ENCODE measurements around the gene VWA8.

VWA8 gene

GRCh38 chr13:41562541-41563178 is 398.2 kb downstream of the VWA8 start:
- no peaks in the 10 kb centered on the region for H3K9me3 ChIP-seq (ENCODE audit: control extremely low read depth in 1 of 5, control insufficient read depth in 4 of 5, insufficient read depth in 2 of 5, low read depth in 1 of 5, low read length in 4 of 5)
- peaks cover 0 to 7% (median 3%) of the 10 kb centered on the region in 4 experiments for H3K36me3 ChIP-seq (ENCODE audit: control insufficient read depth in 4 of 4, insufficient read depth in 4 of 4, low read length in 3 of 4)
- no peaks in the 10 kb centered on the region for H3K4me1 ChIP-seq (ENCODE audit: control extremely low read depth in 1 of 4, control insufficient read depth in 4 of 4, insufficient read depth in 4 of 4, low read length in 3 of 4)
- H3K4me3 ChIP-seq (ENCODE audit: control insufficient read depth in 1 of 7, extremely low read depth in 1 of 7, insufficient read depth in 4 of 7, low read depth in 2 of 7, low read length in 6 of 7) = no peak overlapping the region
- no peaks in the 10 kb centered on the region for H3K27me3 ChIP-seq (replicated peaks in 2 of 5; ENCODE audit: control insufficient read depth in 4 of 5, insufficient read depth in 5 of 5, low read length in 4 of 5)
- WGBS (ENCODE audit: insufficient coverage) = 98% methylated on average over 4 of the region's 6 CpGs
- ChIA-PET CTCF (no interaction called here), POLR2A (no interaction called here)
- DNase-seq = no peak
- no peak overlapping the region for H3K27ac ChIP-seq (ENCODE audit: insufficient read depth in 1 of 2, low read depth in 1 of 2, low read length in 2 of 2, poor library complexity in 1 of 2, severe bottlenecking in 2 of 2)

DNA sequence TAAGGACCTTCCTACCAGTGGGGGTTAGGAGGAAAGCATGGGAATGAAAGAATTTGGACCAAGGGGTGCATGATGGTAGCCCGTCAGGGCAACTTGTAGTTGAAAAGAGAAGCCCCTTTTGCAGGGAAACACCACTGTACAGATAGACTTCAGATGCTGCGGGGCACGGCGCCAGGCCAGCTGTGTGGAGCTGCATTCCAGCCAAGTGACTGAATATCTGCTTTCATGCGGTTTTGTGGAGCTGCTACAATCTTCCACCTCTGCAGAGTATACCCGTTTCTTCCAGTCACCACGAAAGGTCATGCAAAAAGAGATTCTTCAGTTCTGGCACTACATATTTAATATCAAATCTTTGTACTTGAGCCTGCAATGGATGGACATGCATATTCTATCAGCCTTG is 398.8 kb downstream of the VWA8 start:
- Histone ChIP-seq H3K36me3 (ENCODE audit: control insufficient read depth in 4 of 4, insufficient read depth in 4 of 4, low read length in 3 of 4) (peaks cover 0 to 5% (median 1%) of the 10 kb centered on the region in 4 experiments), H3K27me3 (replicated peaks in 2 of 5; ENCODE audit: control insufficient read depth in 4 of 5, insufficient read depth in 5 of 5, low read length in 4 of 5) (no peaks in the 10 kb centered on the region), H3K9me3 (ENCODE audit: control extremely low read depth in 1 of 5, control insufficient read depth in 4 of 5, insufficient read depth in 2 of 5, low read depth in 1 of 5, low read length in 4 of 5) (no peaks in the 10 kb centered on the region), H3K4me3 (ENCODE audit: control insufficient read depth in 1 of 7, extremely low read depth in 1 of 7, insufficient read depth in 4 of 7, low read depth in 2 of 7, low read length in 6 of 7) (no peak overlapping the region), H3K4me1 (ENCODE audit: control extremely low read depth in 1 of 4, control insufficient read depth in 4 of 4, insufficient read depth in 4 of 4, low read length in 3 of 4) (no peaks in the 10 kb centered on the region), H3K27ac (ENCODE audit: insufficient read depth in 1 of 2, low read depth in 1 of 2, low read length in 2 of 2, poor library complexity in 1 of 2, severe bottlenecking in 2 of 2) (no peak overlapping the region)
- no peak for DNase-seq
- WGBS (ENCODE audit: insufficient coverage) = 93% methylated on average over 7 of the region's 7 CpGs
- CTCF ChIA-PET = no interaction called here
- POLR2A ChIA-PET = no interaction called here

- no peaks in the 10 kb centered on the region for H3K4me1 ChIP-seq (ENCODE audit: control extremely low read depth in 1 of 4, control insufficient read depth in 4 of 4, insufficient read depth in 4 of 4, low read length in 3 of 4)
- H3K27ac ChIP-seq (ENCODE audit: insufficient read depth in 1 of 2, low read depth in 1 of 2, low read length in 2 of 2, poor library complexity in 1 of 2, severe bottlenecking in 2 of 2) = no peak overlapping the region
- ChIA-PET CTCF (no interaction called here), POLR2A (no interaction called here)
- no peaks in the 10 kb centered on the region for H3K27me3 ChIP-seq (replicated peaks in 2 of 5; ENCODE audit: control insufficient read depth in 4 of 5, insufficient read depth in 5 of 5, low read length in 4 of 5)
- no peaks in the 10 kb centered on the region for H3K9me3 ChIP-seq (ENCODE audit: control extremely low read depth in 1 of 5, control insufficient read depth in 4 of 5, insufficient read depth in 2 of 5, low read depth in 1 of 5, low read length in 4 of 5)
- no peak overlapping the region for H3K4me3 ChIP-seq (ENCODE audit: control insufficient read depth in 1 of 7, extremely low read depth in 1 of 7, insufficient read depth in 4 of 7, low read depth in 2 of 7, low read length in 6 of 7)
- H3K36me3 ChIP-seq (ENCODE audit: control insufficient read depth in 4 of 4, insufficient read depth in 4 of 4, low read length in 3 of 4) = peaks cover 0 to 3% (median under 1%) of the 10 kb centered on the region in 4 experiments
- no peak for DNase-seq
- 100% methylated on average over 4 of the region's 4 CpGs for WGBS (ENCODE audit: insufficient coverage)
Observed at GRCh38 chr13:41561170-41561569, 399.7 kb downstream of the VWA8 start.

- no peaks in the 10 kb centered on the region for H3K4me1 ChIP-seq (ENCODE audit: control extremely low read depth in 1 of 4, control insufficient read depth in 4 of 4, insufficient read depth in 4 of 4, low read length in 3 of 4)
- H3K4me3 ChIP-seq (ENCODE audit: control insufficient read depth in 1 of 7, extremely low read depth in 1 of 7, insufficient read depth in 4 of 7, low read depth in 2 of 7, low read length in 6 of 7) = no peak overlapping the region
- ChIA-PET CTCF (interaction anchor here (0.9 to 1.6 kb wide), 2 partner anchors 10 to 16 kb away, joined by 3 to 5 read pairs; no protein-coding TSS in a partner anchor), POLR2A (no interaction called here)
- no CpG with 5 or more reads among the region's 3 CpGs for WGBS (ENCODE audit: insufficient coverage)
- H3K9me3 ChIP-seq (ENCODE audit: control extremely low read depth in 1 of 5, control insufficient read depth in 4 of 5, insufficient read depth in 2 of 5, low read depth in 1 of 5, low read length in 4 of 5) = no peaks in the 10 kb centered on the region
- no peaks in the 10 kb centered on the region for H3K36me3 ChIP-seq (ENCODE audit: control insufficient read depth in 4 of 4, insufficient read depth in 4 of 4, low read length in 3 of 4)
- no peaks in the 10 kb centered on the region for H3K27me3 ChIP-seq (replicated peaks in 2 of 5; ENCODE audit: control insufficient read depth in 4 of 5, insufficient read depth in 5 of 5, low read length in 4 of 5)
- no peak overlapping the region for H3K27ac ChIP-seq (ENCODE audit: insufficient read depth in 1 of 2, low read depth in 1 of 2, low read length in 2 of 2, poor library complexity in 1 of 2, severe bottlenecking in 2 of 2)
- no peak for DNase-seq
Observed at GRCh38 chr13:41558781-41559560, 401.9 kb downstream of the VWA8 start.

DNA sequence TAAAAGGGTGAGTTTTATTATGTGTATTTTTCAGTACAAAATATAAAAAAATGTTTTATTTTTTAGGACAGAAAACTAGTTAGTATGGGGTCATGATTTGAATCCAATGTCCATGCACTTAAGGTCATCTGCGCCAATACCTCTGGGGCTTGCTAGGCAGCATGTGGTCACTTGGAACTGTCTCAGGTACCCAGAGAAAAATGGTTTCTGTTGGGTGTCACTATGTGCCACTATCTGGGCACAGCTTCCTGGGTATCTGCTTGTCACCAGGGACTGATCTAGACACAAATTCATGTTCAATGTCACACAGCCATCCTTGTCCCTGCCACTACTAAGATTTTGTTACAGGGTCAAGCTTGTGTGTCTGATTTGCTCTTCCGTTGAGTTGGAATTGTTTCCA is 403.2 kb downstream of the VWA8 start:
- CTCF ChIA-PET = no interaction called here
- Histone ChIP-seq H3K36me3 (ENCODE audit: control insufficient read depth in 4 of 4, insufficient read depth in 4 of 4, low read length in 3 of 4) (no peaks in the 10 kb centered on the region), H3K4me3 (ENCODE audit: control insufficient read depth in 1 of 7, extremely low read depth in 1 of 7, insufficient read depth in 4 of 7, low read depth in 2 of 7, low read length in 6 of 7) (no peak overlapping the region), H3K9me3 (ENCODE audit: control extremely low read depth in 1 of 5, control insufficient read depth in 4 of 5, insufficient read depth in 2 of 5, low read depth in 1 of 5, low read length in 4 of 5) (no peaks in the 10 kb centered on the region), H3K4me1 (ENCODE audit: control extremely low read depth in 1 of 4, control insufficient read depth in 4 of 4, insufficient read depth in 4 of 4, low read length in 3 of 4) (no peaks in the 10 kb centered on the region), H3K27me3 (replicated peaks in 2 of 5; ENCODE audit: control insufficient read depth in 4 of 5, insufficient read depth in 5 of 5, low read length in 4 of 5) (no peaks in the 10 kb centered on the region), H3K27ac (ENCODE audit: insufficient read depth in 1 of 2, low read depth in 1 of 2, low read length in 2 of 2, poor library complexity in 1 of 2, severe bottlenecking in 2 of 2) (no peak overlapping the region)
- 100% methylated on average over 1 of the region's 2 CpGs for WGBS (ENCODE audit: insufficient coverage)
- POLR2A ChIA-PET = no interaction called here
- no peak for DNase-seq

- Histone ChIP-seq H3K4me3 (ENCODE audit: control insufficient read depth in 1 of 7, extremely low read depth in 1 of 7, insufficient read depth in 4 of 7, low read depth in 2 of 7, low read length in 6 of 7) (no peak overlapping the region), H3K4me1 (ENCODE audit: control extremely low read depth in 1 of 4, control insufficient read depth in 4 of 4, insufficient read depth in 4 of 4, low read length in 3 of 4) (no peaks in the 10 kb centered on the region), H3K36me3 (ENCODE audit: control insufficient read depth in 4 of 4, insufficient read depth in 4 of 4, low read length in 3 of 4) (no peaks in the 10 kb centered on the region), H3K27me3 (replicated peaks in 2 of 5; ENCODE audit: control insufficient read depth in 4 of 5, insufficient read depth in 5 of 5, low read length in 4 of 5) (no peaks in the 10 kb centered on the region), H3K27ac (ENCODE audit: insufficient read depth in 1 of 2, low read depth in 1 of 2, low read length in 2 of 2, poor library complexity in 1 of 2, severe bottlenecking in 2 of 2) (no peak overlapping the region), H3K9me3 (ENCODE audit: control extremely low read depth in 1 of 5, control insufficient read depth in 4 of 5, insufficient read depth in 2 of 5, low read depth in 1 of 5, low read length in 4 of 5) (no peaks in the 10 kb centered on the region)
- CTCF ChIA-PET = interaction anchor here (0.6 to 1.6 kb wide), 2 partner anchors 25 to 95 kb away, joined by 3 read pairs; no protein-coding TSS in a partner anchor
- DNase-seq = no peak
- POLR2A ChIA-PET = no interaction called here
- 91% methylated on average over 8 of the region's 10 CpGs for WGBS (ENCODE audit: insufficient coverage)
Observed at GRCh38 chr13:41554626-41555386, 406.1 kb downstream of the VWA8 start.

DNA sequence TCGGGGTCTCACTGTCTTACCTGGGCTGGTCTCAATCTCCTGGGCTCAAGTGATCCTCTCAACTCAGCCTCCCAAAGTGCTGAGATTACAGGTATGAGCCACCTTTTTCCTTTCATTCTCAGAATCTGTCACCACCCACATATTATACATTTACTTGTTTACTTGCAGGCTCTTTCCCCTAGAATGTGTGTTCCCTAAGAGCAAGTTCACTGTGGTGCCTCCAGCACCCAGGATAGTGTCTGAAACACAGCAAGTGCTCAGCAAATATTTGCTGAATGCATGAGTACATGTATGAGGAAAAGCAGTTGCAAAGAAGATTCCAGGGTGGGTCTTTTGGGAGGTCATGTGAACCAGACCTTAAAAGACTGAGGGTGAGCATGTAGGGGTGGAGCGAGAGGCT is 406.7 kb downstream of the VWA8 start:
- H3K4me1 ChIP-seq (ENCODE audit: control extremely low read depth in 1 of 4, control insufficient read depth in 4 of 4, insufficient read depth in 4 of 4, low read length in 3 of 4) = no peaks in the 10 kb centered on the region
- no peaks in the 10 kb centered on the region for H3K36me3 ChIP-seq (ENCODE audit: control insufficient read depth in 4 of 4, insufficient read depth in 4 of 4, low read length in 3 of 4)
- H3K4me3 ChIP-seq (ENCODE audit: control insufficient read depth in 1 of 7, extremely low read depth in 1 of 7, insufficient read depth in 4 of 7, low read depth in 2 of 7, low read length in 6 of 7) = no peak overlapping the region
- WGBS (ENCODE audit: insufficient coverage) = 100% methylated on average over 2 of the region's 2 CpGs
- no peak overlapping the region for H3K27ac ChIP-seq (ENCODE audit: insufficient read depth in 1 of 2, low read depth in 1 of 2, low read length in 2 of 2, poor library complexity in 1 of 2, severe bottlenecking in 2 of 2)
- H3K27me3 ChIP-seq (replicated peaks in 2 of 5; ENCODE audit: control insufficient read depth in 4 of 5, insufficient read depth in 5 of 5, low read length in 4 of 5) = no peaks in the 10 kb centered on the region
- no peaks in the 10 kb centered on the region for H3K9me3 ChIP-seq (ENCODE audit: control extremely low read depth in 1 of 5, control insufficient read depth in 4 of 5, insufficient read depth in 2 of 5, low read depth in 1 of 5, low read length in 4 of 5)
- POLR2A ChIA-PET = no interaction called here
- CTCF ChIA-PET = interaction anchor here (0.6 to 1.6 kb wide), 2 partner anchors 24 to 94 kb away, joined by 3 read pairs; no protein-coding TSS in a partner anchor
- DNase-seq = no peak

Data from common myeloid progenitor, CD34-positive (primary cell).